NCI-H524 treated with DMSO at 0.1 percent for 48 hours (cell line): ENCODE measurements around the gene PKNOX2.

Experiments
- DNase-seq: peaks from one replicate; lab custom pipeline; 2025; lab: John Stamatoyannopoulos, UW

Gene PKNOX2

DNA sequence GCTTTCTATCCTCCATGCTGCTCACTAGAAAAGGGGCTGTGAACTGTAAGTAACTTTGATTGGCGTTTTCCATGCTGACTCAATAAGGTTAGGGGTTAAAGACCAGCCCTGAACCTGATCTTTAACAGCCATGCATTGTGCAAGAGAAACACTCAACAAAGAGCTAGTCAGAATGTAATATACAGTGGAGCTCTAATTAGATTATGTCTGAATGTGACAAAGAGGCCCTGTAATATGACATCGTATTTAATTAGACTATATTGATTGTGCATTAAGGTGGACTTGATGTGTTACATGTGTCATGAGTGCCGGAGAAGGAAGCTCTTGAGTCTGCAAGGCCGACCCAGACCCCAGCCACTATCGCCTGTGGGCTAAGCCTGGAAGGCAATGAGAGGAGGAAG, 70.5 kb downstream of the PKNOX2 start:
- DNase-seq = no peak

- DNase-seq = no peak
These were observed 71.7 kb downstream of the PKNOX2 start for GRCh38 chr11:125236072-125236825.

DNA sequence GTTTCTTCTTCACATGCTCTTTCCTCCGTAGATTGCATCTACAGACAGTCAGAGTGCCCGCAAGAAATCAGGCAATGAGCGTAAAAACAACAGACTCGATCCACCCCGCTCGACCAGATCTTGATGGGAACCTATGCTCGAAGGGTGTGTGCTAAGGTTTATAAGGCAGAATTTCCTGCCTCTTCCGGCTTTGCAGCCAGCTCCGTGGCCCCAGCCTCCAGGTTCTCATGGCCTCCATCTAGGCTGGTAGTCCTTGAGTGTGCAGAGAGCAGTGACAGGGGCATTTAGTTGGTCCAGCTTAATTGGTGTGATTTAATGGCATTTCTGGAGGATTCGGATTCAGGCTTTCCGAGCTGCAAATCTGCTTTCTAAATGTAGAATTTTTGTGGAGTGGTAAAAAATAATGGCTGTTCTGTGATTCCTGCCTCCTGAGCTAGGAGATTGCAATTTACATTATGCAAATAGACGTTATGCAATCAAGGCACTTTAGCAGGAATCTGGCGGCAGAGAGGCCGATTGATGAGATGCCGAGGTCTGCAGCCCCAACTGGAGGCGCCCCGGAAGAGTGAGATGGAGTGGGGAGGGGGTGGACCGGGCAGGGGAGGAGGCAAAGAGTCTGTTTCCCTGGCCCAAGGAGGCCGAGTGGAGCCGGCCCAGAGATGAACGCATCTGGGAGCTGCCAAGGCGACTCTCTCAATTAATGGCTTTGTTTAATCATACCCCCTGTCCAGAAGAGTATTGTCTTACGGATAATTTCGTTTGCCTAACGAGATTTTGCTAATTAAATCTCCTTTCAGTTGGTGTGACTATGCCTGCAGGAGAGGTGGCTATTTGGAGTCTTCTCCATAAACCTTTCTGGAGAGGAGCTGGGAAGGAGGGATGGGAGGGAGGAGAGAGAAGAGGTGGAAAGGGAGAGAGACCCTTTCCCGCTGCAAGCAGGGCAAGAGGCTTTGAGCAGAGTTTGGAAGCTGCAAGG, 75.3 kb downstream of the PKNOX2 start:
- no peak for DNase-seq

DNA sequence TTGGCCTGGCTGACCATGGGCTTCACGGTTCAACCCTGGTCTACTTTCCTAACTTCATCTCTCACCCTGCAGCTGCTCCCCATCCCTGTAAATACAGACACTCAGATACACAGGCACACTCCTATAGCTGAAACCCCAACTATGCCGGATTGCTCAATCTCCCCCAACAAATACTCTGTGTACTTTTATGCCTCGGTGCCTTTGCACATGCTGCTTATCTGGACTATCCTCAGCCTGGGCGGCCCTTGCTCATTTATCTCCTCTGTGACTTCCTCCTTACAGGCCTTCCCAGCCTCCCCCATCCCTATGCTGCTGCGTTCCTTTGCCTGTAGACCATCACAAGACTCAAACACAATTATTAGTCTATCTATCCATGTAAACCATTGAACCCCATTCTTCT, 76.6 kb downstream of the PKNOX2 start:
- no peak for DNase-seq

DNA sequence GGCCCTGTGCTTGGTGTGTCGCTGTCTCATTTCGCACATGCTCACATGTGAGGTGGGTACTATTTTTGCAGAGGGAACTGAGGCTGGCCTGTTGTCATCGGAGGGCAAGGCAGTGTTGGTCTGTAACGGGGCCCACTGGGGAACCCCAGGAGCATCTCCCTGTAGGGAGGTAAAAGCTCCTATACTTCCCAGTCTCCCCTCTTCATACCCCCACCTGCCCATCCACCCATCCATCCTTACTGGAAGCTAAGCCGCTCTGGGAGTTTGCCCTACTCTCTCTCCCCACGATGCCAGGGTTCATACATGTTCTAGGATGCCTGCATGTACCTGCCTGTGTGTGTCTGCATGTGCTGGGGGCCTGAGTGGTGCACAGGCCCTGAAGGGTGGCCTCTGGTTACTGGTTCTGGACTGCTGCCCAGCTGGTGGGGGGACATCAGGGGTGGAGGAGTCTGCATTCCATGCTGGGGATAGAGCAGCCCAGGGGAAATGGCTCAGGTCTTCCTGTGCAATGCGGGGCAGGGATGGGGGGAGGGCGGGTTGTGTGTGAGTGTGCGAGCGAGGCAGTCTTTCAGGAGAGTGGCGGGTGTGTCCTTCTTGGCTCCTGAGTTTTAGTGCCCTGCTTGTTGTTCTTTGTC, 77.7 kb downstream of the PKNOX2 start:
- DNase-seq = no peak

GRCh38 chr11:125244166-125244565, 79.6 kb downstream of the PKNOX2 start:
- DNase-seq = no peak

GRCh38 chr11:125245299-125245698, 80.7 kb downstream of the PKNOX2 start:
- no peak for DNase-seq

GRCh38 chr11:125247431-125247830, 82.9 kb downstream of the PKNOX2 start:
- no peak for DNase-seq

DNA sequence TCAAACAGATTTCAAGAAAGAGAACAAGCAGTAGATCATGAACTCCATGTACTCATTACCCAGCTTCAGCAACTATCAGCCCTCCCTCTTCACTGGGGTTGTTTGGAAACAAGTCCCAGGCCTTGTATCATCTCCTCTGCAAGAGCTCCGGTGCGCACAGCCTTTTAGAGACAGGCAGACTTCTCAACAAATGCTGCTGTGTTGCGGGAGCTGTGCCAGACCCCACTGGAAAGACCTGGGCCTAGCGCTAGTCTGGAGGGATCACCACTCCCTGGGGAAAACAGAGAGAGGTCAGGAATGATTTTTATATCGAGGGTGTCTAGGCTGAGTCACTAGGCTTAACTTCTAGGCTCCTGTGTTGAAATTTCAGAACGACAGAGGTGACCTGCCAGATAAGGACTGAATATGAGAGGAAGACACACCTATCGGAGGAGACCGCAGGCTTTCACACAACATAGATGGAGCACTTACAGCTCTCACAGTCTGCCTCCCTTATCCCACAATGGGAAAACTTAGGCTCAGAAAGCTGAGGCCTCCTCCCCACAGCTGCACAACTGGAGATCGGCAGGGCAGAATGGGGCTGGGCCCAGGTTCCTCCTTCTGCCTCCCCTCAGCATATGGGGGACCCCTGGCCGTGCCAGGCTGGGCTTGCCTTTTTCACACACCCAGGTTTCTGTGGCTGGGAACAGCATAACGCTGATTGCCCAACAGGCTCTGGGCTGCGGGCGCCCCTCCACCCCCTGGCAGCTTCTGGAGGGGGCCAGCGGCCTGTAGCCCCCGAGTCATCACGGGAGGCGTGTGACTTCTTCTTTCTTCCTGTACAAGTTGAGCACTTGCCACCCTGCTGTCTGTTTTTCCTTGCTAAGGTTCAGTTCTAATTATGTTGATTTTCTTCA, 86.0 kb downstream of the PKNOX2 start:
- DNase-seq = no peak

DNA sequence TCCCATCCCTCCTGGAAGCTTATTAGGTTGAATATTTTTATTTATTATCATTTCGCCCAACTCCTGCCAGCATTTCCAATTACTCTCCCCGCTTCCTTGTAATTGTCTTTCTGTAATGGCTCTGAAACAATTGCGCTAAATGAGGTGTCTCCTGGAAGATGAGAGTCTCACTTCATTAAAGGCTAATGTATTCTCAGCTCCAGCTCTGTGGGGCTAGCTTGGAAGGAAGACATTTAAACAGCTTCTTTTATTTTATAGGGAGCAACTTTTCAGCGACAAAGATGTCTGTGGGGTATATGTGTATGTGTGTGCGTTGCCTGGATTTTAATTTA, 86.6 kb downstream of the PKNOX2 start:
- DNase-seq = no peak

GRCh38 chr11:125251956-125252355, 87.4 kb downstream of the PKNOX2 start:
- DNase-seq = no peak

DNA sequence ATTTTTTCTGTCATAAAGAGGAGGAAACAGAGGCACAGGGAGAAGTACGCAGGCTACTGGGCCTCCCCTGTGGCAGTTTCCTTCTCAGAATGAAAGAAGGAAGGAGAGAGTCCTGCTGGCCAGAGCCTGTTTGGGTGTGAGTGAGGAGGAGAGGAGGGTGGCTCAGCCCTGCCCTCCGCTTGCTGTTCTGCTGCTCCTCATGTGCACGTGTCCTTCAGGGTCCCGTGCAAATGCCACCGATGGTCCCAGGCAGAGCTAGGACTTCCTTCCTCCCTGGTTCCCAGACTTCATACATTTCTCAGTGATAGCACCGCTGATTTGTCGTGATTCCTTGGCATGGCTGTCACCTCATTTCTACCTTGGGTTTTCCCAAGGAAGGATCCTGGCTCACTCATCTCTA, 88.7 kb downstream of the PKNOX2 start:
- no peak for DNase-seq

DNA sequence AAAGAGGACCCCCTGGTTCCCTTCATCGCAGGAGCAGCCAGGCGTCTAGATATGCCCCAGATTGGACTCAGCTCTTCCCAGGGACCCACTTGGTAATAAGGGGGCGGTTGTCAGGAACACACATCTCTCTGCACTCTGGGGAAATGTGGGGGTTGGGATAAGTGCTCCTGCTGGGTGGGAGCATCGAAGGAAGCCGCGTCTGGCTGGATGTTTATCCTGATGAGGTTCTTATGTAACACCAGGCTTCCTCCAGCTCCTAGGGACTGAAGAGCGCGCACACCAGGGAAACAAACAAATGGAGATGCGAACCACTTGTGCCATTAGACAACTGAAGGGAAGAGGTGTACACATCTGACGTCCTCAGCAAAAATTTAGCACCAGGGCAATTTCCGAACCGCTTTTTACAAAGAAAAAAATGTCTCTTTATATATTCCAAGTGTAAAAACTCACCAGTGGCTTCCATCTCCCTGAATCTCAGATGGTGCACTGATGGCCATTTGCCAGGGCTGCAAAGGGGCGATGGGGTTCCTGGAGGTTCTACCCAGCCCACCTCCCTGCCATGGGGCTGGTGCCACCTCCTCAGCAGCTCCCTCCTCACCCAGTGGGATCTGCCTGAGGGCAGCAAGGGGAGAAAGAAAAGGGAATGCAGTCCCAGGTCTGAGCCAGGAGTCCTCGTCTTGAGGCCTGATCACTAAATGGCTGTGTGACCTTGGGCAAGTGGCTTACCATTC, 89.4 kb downstream of the PKNOX2 start:
- no peak for DNase-seq

DNA sequence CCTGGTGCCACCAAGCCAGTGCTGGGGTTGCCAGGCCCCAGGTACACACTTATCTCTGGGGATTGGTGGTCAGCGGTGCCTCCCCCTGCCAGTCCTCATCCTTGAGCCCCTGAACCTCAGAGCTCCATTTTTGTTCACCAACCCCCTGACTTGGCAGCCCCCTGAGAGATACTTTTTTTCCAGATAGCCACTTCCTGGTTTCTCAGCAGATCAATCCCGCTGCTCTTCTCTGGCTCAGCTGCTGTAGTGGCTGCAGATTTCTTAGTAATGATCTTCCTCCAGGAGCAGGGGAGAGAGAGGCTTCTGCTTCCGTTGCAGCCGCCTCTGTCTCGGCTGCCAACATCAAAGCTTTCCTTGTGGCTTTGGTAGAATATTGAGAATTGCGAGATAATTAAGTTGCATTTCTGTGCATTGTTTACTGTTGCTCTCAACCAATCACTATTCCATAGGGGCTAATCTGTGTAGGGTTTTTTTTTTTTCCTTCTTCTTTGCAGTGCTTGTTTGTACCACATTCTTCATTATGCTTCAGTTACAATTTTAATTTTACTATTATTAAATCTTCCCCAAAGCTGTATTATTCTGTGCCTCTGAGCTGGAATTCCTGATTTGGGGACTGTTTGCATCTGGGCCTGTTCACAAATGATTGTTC, 92.1 kb downstream of the PKNOX2 start:
- no peak for DNase-seq

- DNase-seq = no peak
These were observed 92.6 kb downstream of the PKNOX2 start for GRCh38 chr11:125257190-125257579.

- no peak for DNase-seq
These were observed 93.2 kb downstream of the PKNOX2 start for GRCh38 chr11:125257751-125258150.

DNA sequence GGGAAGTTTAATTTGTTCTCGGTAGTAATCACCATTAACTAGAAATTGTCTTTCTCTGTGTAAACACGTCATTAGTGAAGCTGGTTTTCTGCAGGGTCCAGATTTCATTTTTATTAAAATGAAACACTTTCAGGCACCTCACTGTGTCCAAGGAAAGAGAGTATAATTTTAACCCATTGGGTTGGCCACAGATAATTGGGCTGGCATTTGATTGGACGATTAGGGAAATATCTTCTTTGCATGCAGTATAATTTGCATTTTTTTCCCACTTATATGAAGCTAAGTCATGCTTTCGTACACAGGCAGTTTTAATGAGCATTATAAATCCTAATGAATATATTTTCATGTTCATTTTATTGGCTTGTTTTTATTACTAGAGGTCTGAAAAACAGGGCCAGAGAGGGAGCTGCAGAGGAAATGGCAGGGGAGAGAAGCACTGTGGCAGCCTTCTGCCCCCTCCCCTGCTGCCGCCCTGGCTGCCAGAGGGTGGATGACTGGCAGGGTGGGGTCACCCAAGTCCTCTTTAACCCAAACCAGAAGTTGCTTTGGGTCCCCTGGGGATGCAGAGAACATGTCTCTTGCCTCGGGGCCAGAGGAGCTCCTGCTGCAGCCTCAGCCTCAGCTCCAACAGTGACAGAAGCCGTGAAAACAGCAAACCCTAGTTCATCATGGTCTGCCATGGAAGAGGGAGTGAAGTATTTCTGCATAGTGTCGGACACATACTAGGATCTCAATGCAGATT, 93.9 kb downstream of the PKNOX2 start:
- DNase-seq = no peak

DNA sequence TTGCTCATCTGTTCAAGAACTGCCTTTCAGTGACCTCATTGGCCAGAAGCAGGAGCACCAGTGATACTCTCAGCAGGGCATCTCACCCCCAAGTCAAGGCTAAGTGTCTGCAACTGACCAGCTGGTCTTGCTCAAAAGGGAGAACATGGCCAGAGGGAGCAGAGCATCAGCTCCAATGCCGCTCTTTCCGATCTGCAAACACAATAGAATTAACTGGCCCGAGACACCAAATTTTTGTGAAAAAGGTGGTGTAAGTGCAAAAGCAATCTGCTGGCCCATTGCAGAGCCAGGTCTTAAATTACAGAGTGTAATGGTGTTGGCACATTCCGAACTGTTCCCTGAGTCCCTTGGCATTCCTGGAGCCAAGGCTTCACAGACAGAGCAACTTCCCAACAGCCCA, 97.0 kb downstream of the PKNOX2 start:
- no peak for DNase-seq

DNA sequence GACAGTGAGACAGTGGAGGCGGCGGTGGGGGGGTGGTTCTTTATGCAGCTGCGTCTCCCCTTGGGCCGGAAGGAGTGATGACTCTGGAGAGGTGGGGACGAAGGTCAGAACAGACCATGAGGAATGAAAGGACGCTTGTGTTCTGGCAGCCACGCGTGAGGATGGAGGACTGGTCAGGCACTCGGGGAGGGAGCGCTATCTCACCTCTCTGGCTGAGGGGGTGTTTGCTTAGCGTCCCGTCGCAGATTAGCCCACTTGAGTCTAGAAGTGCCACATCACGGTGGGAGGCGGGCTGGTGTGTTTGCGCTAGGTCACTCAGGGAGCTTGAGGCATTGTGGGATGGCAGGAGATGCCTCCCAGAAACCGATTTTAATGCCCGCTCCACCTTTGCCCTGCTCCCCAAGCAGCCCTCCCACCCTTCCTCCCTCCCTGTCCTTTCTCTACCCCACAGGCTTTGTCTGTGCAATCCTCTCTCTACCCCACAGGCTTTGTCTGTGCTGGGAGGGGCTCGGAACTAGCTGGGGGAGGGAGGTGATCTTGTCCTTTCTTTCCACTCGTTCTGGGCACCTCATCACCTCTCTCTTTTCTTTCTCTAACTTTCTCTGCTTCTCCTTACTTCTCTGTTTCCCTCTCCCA, 97.8 kb downstream of the PKNOX2 start:
- DNase-seq = no peak
